GM12878 (cell line): ENCODE results near the gene CA14. TPM values are rescaled to one million over a fixed set of nuclear protein-coding genes. Genes with fewer than 3 reads are reported as not detected.

Source experiments
- ATAC-seq: fragments of 200-7000 bp; cut with Tn5 transposase; 3 replicates; pipeline ENCODE4 v1.9.1; 2020; ENCODE audit warnings: mild to moderate bottlenecking, moderate library complexity
- BruUV-seq: library from RNA; stranded (reverse); fragments of 400-500 nt; replicated peaks from 2 replicates; lab custom pipeline; 2021; lab: Mats Ljungman, UMichigan
- CTCF ChIA-PET: fragments of 300-600 bp; sonication (Branson Sonifier 250); formaldehyde crosslinking; extraction: SDS; loops from one replicate; lab custom pipeline; 2021; ENCODE audit warnings: inconsistent platforms; lab: Yijun Ruan, JAX
- POLR2A ChIA-PET: fragments of 350-600 bp; formaldehyde crosslinking; extraction: SDS; loops from one replicate; lab custom pipeline; 2021; ENCODE audit warnings: inconsistent platforms; lab: Charles Lee
- RAD21 ChIA-PET: fragments of 300-600 bp; sonication (Branson Sonifier 250); formaldehyde crosslinking; loops from one replicate; lab custom pipeline; 2023; ENCODE audit warnings: antibody characterized with exemption; ENCODE audit not compliant: unreplicated experiment; lab: Charles Lee
- SMC1A ChIA-PET: fragments of 300-600 bp; sonication (Branson Sonifier 250); formaldehyde crosslinking; loops from one replicate; lab custom pipeline; 2023; ENCODE audit not compliant: unreplicated experiment, uncharacterized antibody; lab: Charles Lee
- DNase-seq: peaks from one replicate; pipeline ENCODE4 v3.0.0-alpha.2; 2011; ENCODE audit warnings: low read depth, low spot score
- FAIRE-seq: peaks from 3 replicates; lab custom pipeline; 2011; peaks lifted over from hg19 to GRCh38; lab: Jason Lieb, UNC
- H2AFZ ChIP-seq: 2 replicates; pipeline ENCODE4 v1.6.0; 2011; ENCODE audit warnings: low read depth, low read length, control low read depth; ENCODE audit not compliant: control insufficient read depth
- H3K27ac ChIP-seq: 2 replicates; pipeline ENCODE4 v1.5.1; 2011; ENCODE audit warnings: control low read depth; ENCODE audit not compliant: control insufficient read depth, insufficient read depth
- H3K27me3 ChIP-seq, 2 experiments: replicated peaks in 1 of 2; 2 replicates each; pipeline versions ENCODE4 v1.6.0 to v1.6.1; 2011; ENCODE audit warnings: low read length in 1 of 2; ENCODE audit not compliant: control insufficient read depth in 2 of 2, insufficient read depth in 2 of 2
- H3K36me3 ChIP-seq, 2 experiments: 2 replicates each; pipeline ENCODE4 v1.5.1; 2011; ENCODE audit warnings: low read length in 1 of 2; ENCODE audit not compliant: control insufficient read depth in 2 of 2, insufficient read depth in 2 of 2
- H3K4me1 ChIP-seq: 2 replicates; pipeline ENCODE4 v1.6.1; 2011; ENCODE audit warnings: mild to moderate bottlenecking, low read length, moderate library complexity, mixed read lengths; ENCODE audit not compliant: control insufficient read depth, insufficient read depth
- H3K4me2 ChIP-seq: 2 replicates; pipeline ENCODE4 v1.6.0; 2011; ENCODE audit warnings: control low read depth; ENCODE audit not compliant: control insufficient read depth, insufficient read depth
- H3K4me3 ChIP-seq: fragments of 200-600 bp; sonication (generic); 2 replicates; pipeline ENCODE4 v1.5.1; 2016
- H3K79me2 ChIP-seq: 2 replicates; pipeline ENCODE4 v1.6.0; 2011; ENCODE audit warnings: low read length; ENCODE audit not compliant: control insufficient read depth, insufficient read depth
- H3K9ac ChIP-seq: 2 replicates; pipeline ENCODE4 v1.8.0; 2011; ENCODE audit warnings: low read length, control low read depth, mixed read lengths; ENCODE audit not compliant: control insufficient read depth, insufficient read depth
- H3K9me3 ChIP-seq: replicated peaks from 3 replicates; pipeline ENCODE4 v1.5.1; 2011; ENCODE audit warnings: mild to moderate bottlenecking, low read length; ENCODE audit not compliant: control insufficient read depth, insufficient read depth
- H4K20me1 ChIP-seq: 2 replicates; pipeline ENCODE4 v1.6.0; 2011; ENCODE audit not compliant: control insufficient read depth, insufficient read depth
- BMI1 ChIP-seq: fragments of 450-650 bp; IDR thresholded peaks from 2 replicates; pipeline ENCODE4 v1.6.1; 2016; ENCODE audit warnings: mild to moderate bottlenecking, moderate library complexity, borderline replicate concordance
- E2F8 ChIP-seq: fragments of 450-650 bp; IDR thresholded peaks from 2 replicates; pipeline ENCODE4 v1.6.1; 2018; ENCODE audit warnings: mild to moderate bottlenecking, low read depth, moderate library complexity; ENCODE audit not compliant: partially characterized antibody
- GABPA ChIP-seq: IDR thresholded peaks from 2 replicates; pipeline ENCODE4 v1.6.1; 2014; ENCODE audit warnings: antibody characterized with exemption, low read depth, mild to moderate bottlenecking, inconsistent platforms
- IRF4 ChIP-seq: IDR thresholded peaks from 2 replicates; pipeline ENCODE4 v1.6.1; 2011; ENCODE audit warnings: low read depth, low read length
- NR2F1 ChIP-seq: fragments of 450-650 bp; conservative IDR thresholded peaks from 2 replicates; pipeline ENCODE4 v1.6.1; 2017; ENCODE audit warnings: mild to moderate bottlenecking
- PBX3 ChIP-seq: IDR thresholded peaks from 2 replicates; pipeline ENCODE4 v1.6.1; 2011; ENCODE audit warnings: mild to moderate bottlenecking, low read depth, low read length, moderate library complexity; ENCODE audit not compliant: insufficient replicate concordance
- SMAD1 ChIP-seq: fragments of 450-650 bp; IDR thresholded peaks from 2 replicates; pipeline ENCODE4 v1.6.1; 2018; ENCODE audit warnings: mild to moderate bottlenecking, low read depth; ENCODE audit not compliant: partially characterized antibody
- SMAD5 ChIP-seq: IDR thresholded peaks from 2 replicates; pipeline ENCODE4 v1.6.1; 2016; ENCODE audit warnings: antibody characterized with exemption, low read depth
- STAT3 ChIP-seq: IDR thresholded peaks from 2 replicates; pipeline ENCODE4 v1.6.1; 2011; ENCODE audit warnings: low read depth, low read length, improper control_type of control experiment
- ZBED1 ChIP-seq: IDR thresholded peaks from 2 replicates; pipeline ENCODE4 v1.6.1; 2016; ENCODE audit warnings: borderline replicate concordance
- ZNF622 ChIP-seq: fragments of 450-650 bp; IDR thresholded peaks from 2 replicates; pipeline ENCODE4 v1.6.1; 2017; ENCODE audit warnings: mild to moderate bottlenecking, inconsistent platforms
- WGBS: methylation state at CpG from one replicate; pipeline ENCODE4 v1.1.6; 2016; ENCODE audit warnings: low lambda C conversion rate; ENCODE audit not compliant: insufficient replicate concordance, insufficient coverage; ENCODE audit errors: missing lambda C conversion rate; 5-methylcytosine and 5-hydroxymethylcytosine counted together
- in situ Hi-C: fragments of 300-500 bp; cut with MboI; formaldehyde crosslinking; loops from 9 replicates; pipeline ENCODE4 v1.14.3; 2018; ENCODE audit warnings: mixed read lengths
- intact Hi-C: fragments of 100-400 bp; cut with micrococcal nuclease; formaldehyde crosslinking; loops from one replicate; pipeline ENCODE4 v1.14.2; 2022; ENCODE audit not compliant: unreplicated experiment
- polyA plus RNA-seq, 11 experiments: library from polyadenylated mRNA; depleted of rRNA in 4 of 11; unstranded in 6 of 11; stranded (reverse) in 5 of 11; fragments of >200 nt; fragmentation: Nextera tagmentation in 4 of 11; fragmentation: Illumina TruSeq in 1 of 11; extraction: Ambion mirVana in 4 of 11; extraction: Trizol in 1 of 11; gene quantifications; 1 replicate in 1 of 11; 2 replicates in 10 of 11; pipeline versions ENCODE4 v1.2.1 to v1.2.3, GENCODE V29; 2011 to 2016; ENCODE audit warnings: inconsistent platforms in 2 of 11, missing spikeins in 2 of 11, low read depth in 1 of 11
- total RNA-seq, 4 experiments: library from RNA; depleted of rRNA in 3 of 4; stranded (reverse); fragments of >200 nt in 3 of 4; fragmentation: Illumina TruSeq in 1 of 4; extraction: Trizol in 1 of 4; gene quantifications; 2 replicates each; pipeline versions ENCODE4 v1.2.1 to v1.2.3, GENCODE V29; 2013 to 2021
- TF ChIP-seq, protein P1 (sequence below): IDR thresholded peaks from 2 replicates; pipeline ENCODE4 v1.6.1; 2012; ENCODE audit warnings: low read length, inconsistent platforms
- TF ChIP-seq, protein P2 (sequence below): IDR thresholded peaks from 2 replicates; pipeline ENCODE4 v1.6.1; 2011; ENCODE audit warnings: low read depth, low read length, improper control_type of control experiment, borderline replicate concordance

Gene CA14
- total and polyA plus RNA-seq, 10 of the 15 experiments (the other 5 are each of a cell fraction or from before 2014, with no cell fraction given), result 0.11 to 0.35 (median 0.29) TPM; not detected in 6

DNA sequence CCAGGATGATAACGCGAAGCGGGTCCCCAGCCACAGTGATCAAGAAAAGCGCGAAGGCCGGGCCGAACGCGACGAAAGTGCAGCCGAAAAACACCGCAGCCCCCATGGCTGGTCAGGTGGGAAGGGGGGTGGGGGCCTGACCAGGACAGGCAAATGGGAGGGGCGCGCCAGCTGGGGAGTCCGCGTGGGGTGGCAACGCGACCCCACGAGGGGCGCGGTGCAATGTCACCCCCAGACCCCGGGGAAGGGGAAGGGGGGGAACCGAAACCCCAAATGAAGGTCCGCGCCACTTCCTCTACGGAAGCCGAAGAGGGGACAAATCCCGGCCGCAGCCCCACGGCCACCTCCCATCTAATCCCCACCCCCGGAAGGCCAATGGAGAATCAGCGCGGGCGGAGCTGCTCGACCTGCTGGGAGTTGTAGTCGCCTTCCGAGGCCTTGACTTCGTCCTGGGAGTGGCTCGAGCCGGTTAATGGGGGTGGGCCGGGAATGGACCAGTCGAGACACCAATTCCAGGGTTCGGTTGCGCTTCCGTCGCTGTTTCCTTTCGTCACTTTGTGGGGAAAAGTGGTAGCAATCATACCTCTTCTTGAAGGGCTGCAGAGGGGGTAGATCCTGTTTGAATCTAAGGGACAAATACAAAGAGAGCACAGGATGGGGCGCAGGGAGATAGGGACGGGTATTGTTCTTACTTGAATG lies 11.3 kb downstream of the CA14 start, which contains the start of gene APH1A (continued):
- TF ChIP-seq, protein P1, sequence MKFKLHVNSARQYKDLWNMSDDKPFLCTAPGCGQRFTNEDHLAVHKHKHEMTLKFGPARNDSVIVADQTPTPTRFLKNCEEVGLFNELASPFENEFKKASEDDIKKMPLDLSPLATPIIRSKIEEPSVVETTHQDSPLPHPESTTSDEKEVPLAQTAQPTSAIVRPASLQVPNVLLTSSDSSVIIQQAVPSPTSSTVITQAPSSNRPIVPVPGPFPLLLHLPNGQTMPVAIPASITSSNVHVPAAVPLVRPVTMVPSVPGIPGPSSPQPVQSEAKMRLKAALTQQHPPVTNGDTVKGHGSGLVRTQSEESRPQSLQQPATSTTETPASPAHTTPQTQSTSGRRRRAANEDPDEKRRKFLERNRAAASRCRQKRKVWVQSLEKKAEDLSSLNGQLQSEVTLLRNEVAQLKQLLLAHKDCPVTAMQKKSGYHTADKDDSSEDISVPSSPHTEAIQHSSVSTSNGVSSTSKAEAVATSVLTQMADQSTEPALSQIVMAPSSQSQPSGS, result no peak
- TF ChIP-seq, protein P2, sequence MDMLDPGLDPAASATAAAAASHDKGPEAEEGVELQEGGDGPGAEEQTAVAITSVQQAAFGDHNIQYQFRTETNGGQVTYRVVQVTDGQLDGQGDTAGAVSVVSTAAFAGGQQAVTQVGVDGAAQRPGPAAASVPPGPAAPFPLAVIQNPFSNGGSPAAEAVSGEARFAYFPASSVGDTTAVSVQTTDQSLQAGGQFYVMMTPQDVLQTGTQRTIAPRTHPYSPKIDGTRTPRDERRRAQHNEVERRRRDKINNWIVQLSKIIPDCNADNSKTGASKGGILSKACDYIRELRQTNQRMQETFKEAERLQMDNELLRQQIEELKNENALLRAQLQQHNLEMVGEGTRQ, result no peak
- TF ChIP-seq, all 136 proteins: peak for 48

DNA sequence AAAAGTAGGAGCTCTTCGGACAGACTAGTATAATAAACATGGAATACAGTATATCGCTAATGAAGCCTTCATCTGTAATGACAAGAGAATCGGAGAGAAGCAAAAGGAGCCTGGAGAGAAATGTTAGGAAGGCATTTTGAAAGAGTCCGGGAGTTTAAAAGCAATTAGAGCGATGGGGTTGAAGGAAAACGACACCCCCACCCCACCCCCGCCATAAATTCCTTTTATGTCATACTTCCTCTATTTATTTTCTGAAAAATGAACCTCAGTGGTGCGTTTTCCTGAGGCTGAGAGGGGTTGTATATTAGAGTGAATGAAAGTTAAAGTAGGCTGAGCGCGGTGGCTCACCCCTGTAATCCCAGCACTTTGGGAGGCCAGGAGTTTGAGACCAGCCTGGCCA lies 11.9 kb downstream of the CA14 start:
- Histone ChIP-seq H3K79me2 (peaks cover 27% of the 10 kb centered on the region), H2AFZ (peak overlapping the region; percentile 97), H3K27me3 (no peaks in the 10 kb centered on the region), H3K9me3 (no peaks in the 10 kb centered on the region), H4K20me1 (no peaks in the 10 kb centered on the region), H3K27ac (peak overlapping the region; percentile 90; the same call in 1 of the 2 replicates), H3K4me1 (peaks cover 13% of the 10 kb centered on the region), H3K36me3 (peaks cover 4 to 18% of the 10 kb centered on the region in 2 experiments), H3K4me2 (peak overlapping the region; percentile 86), H3K9ac (peak overlapping the region; percentile 97), H3K4me3 (peak overlapping the region; percentile 97)
- DNase-seq (no peak), FAIRE-seq (no peak), ATAC-seq (no peak)
- 19% methylated on average over 10 of the region's 10 CpGs for WGBS
- BruUV-seq, result TSS peak; percentile 91
- ChIA-PET CTCF (interaction anchor here (1.0 to 4.3 kb wide), 3 partner anchors 13 to 427 kb away, joined by 3 to 29 read pairs (median 4); partner anchors contain the start of gene GOLPH3L), SMC1A (interaction anchor here (0.7 to 1.9 kb wide), 4 partner anchors 12 to 94 kb away, joined by 4 to 5 read pairs (median 4); no protein-coding TSS in a partner anchor), RAD21 (interaction anchor here (0.7 kb wide), 2 partner anchors 9 to 12 kb away, joined by 3 to 4 read pairs; no protein-coding TSS in a partner anchor), POLR2A (interaction anchor here (0.9 to 1.3 kb wide), 2 partner anchors 13 to 36 kb away, joined by 3 to 8 read pairs; no protein-coding TSS in a partner anchor)
- intact Hi-C loops, result loop anchor here (5.0 kb wide), 1 partner anchor 53 kb away; the partner anchor contains the start of gene PRPF3
- in situ Hi-C loops, result no loop called here
- TF ChIP-seq GABPA, result no peak
- no peak for TF ChIP-seq SMAD5
- TF ChIP-seq NR2F1, result no peak
- TF ChIP-seq STAT3, result no peak
- TF ChIP-seq E2F8, result no peak
- no peak for TF ChIP-seq SMAD1
- no peak for TF ChIP-seq PBX3
- TF ChIP-seq ZBED1, result no peak
- no peak for TF ChIP-seq IRF4
- TF ChIP-seq BMI1, result no peak
- TF ChIP-seq ZNF622, result no peak
